Skeletal muscle tissue (tissue), 4 donors: ENCODE measurements around the gene HTT. TPM values are rescaled to one million over a fixed set of nuclear protein-coding genes. Genes with fewer than 3 reads are reported as not detected.

Experiments
- H3K27ac ChIP-seq: one replicate; pipeline ENCODE4 v1.7.0; 2013; ENCODE audit warnings: mild to moderate bottlenecking, low read depth, low read length, inconsistent platforms
- H3K27me3 ChIP-seq, 3 donors: one replicate each; pipeline ENCODE4 v1.7.0; 2013; ENCODE audit warnings: low read length in 3 of 3; ENCODE audit not compliant: control insufficient read depth in 3 of 3, insufficient read depth in 3 of 3
- H3K36me3 ChIP-seq, 3 donors: one replicate each; pipeline ENCODE4 v1.7.0; 2013; ENCODE audit warnings: low read length in 3 of 3; ENCODE audit not compliant: control insufficient read depth in 3 of 3, insufficient read depth in 3 of 3
- H3K4me1 ChIP-seq, 3 donors: one replicate each; pipeline ENCODE4 v1.7.0; 2013; ENCODE audit warnings: low read length in 3 of 3, mild to moderate bottlenecking in 3 of 3; ENCODE audit not compliant: control insufficient read depth in 3 of 3, insufficient read depth in 3 of 3
- H3K4me3 ChIP-seq, 3 donors: one replicate each; pipeline ENCODE4 v1.7.0; 2013; ENCODE audit warnings: low read length in 3 of 3
- H3K9ac ChIP-seq, 3 donors: one replicate each; pipeline ENCODE4 v1.7.0; 2013; ENCODE audit warnings: low read length in 3 of 3, mild to moderate bottlenecking in 3 of 3, moderate library complexity in 2 of 3, low read depth in 1 of 3
- H3K9me3 ChIP-seq, 3 donors: one replicate each; pipeline ENCODE4 v1.7.0; 2013; ENCODE audit warnings: low read length in 3 of 3; ENCODE audit not compliant: control insufficient read depth in 3 of 3
- total RNA-seq: library from RNA; depleted of rRNA; stranded (reverse); fragments of >200 nt; gene quantifications from one replicate; pipeline ENCODE4 v1.2.3, GENCODE V29; 2014
- donor health status: Osteomylitis.

The HTT gene
- total RNA-seq, 1 donor from 2014 or later = 43.8 TPM

DNA sequence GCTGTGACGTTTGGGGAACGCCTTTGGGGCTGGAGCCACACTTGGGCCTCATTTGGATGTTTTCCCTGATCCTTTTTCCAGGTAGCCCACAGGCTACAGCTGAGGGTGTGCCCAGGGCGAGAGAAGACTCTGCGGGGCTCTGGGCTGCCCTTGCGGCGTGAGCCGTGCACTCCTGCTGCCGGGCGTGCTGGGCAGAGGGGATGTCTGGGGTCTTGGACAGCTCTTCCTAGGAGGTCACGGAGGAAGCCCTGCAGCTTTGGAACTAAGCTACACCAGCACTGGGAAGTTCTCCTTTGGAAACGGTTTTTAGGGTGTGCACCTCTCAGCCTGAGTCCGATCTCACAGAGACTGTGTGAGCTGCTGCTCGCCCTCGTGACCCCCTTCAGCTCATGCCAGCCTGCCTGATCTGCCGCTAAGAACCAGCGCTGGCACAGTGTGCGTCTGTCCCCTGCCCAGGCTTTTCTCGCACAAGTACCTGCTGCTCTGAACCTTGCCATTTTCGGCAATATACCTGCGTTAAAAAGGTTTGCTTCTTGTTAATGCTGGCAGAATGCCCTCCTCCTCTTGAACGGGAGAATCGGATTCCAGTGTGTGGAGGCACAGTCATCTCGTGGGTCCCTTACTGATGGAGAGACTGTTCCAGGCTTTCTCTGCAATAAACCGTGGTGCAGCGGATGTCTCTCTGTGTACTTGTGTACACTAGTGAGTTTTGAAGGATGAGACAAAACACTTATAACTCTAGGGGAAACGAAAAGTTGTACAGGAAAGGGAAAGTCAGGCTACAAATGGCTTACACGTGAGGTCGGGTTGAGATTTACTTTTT is 188.8 kb downstream of the HTT start:
- H3K4me1 ChIP-seq = peaks cover 0 to 2% (median 0%) of the 10 kb centered on the region in 3 donors
- H3K27ac ChIP-seq = no peak overlapping the region
- H3K4me3 ChIP-seq = no peak overlapping the region
- H3K9ac ChIP-seq = no peak overlapping the region
- H3K9me3 ChIP-seq = no peaks in the 10 kb centered on the region
- H3K36me3 ChIP-seq = peaks cover 0 to 2% (median 0%) of the 10 kb centered on the region in 3 donors
- no peaks in the 10 kb centered on the region for H3K27me3 ChIP-seq

DNA sequence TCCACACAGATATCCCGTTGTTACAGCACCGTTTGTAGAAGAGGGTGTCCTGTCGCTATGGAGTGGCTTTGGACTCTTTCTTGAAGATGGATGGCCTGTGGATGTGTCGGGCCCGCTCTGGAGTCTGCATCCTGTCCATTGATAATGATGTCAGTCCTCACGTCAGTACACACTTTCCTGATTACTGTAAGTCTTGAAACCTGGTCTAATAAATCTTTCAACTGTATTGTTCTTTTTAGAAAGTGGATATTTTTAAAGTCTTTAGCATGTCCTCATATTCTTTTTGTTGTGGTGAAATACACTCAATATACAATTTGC is 189.4 kb downstream of the HTT start:
- Histone ChIP-seq H3K9ac (no peak overlapping the region), H3K27me3 (no peaks in the 10 kb centered on the region), H3K4me3 (no peak overlapping the region), H3K4me1 (peaks cover 0 to 8% (median 0%) of the 10 kb centered on the region in 3 donors), H3K27ac (no peak overlapping the region), H3K36me3 (peaks cover 0 to 2% (median 0%) of the 10 kb centered on the region in 3 donors), H3K9me3 (no peaks in the 10 kb centered on the region)

DNA sequence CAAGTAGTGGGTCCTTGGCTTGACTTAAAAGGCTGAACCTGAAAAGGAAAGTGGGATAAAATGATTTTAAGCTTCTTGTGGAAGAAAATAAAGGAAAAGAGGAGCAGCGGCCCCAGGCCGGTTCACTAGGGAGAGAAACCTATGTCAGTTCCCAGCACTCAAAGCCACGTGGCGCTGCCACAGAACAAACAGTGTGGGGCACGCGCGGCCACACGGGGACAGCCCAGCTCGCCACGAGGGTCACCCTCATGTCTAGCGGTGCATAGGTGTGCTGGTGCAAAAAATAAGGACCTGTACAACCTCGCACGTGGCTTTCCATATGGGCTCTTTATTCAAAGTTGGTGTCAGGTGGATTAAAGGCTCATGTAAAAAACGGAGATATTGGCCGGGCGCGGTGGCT is 191.6 kb downstream of the HTT start:
- Histone ChIP-seq H3K4me1 (peaks cover 14 to 25% (median 16%) of the 10 kb centered on the region in 3 donors), H3K9ac (no peak overlapping the region), H3K9me3 (no peaks in the 10 kb centered on the region), H3K4me3 (no peak overlapping the region), H3K27me3 (no peaks in the 10 kb centered on the region), H3K36me3 (peaks cover 0 to 2% (median 0%) of the 10 kb centered on the region in 3 donors), H3K27ac (no peak overlapping the region)

- no peak overlapping the region for H3K9ac ChIP-seq
- H3K27me3 ChIP-seq = no peaks in the 10 kb centered on the region
- no peak overlapping the region for H3K27ac ChIP-seq
- H3K36me3 ChIP-seq = peaks cover 0 to 2% (median 0%) of the 10 kb centered on the region in 3 donors
- peaks cover 14 to 25% (median 16%) of the 10 kb centered on the region in 3 donors for H3K4me1 ChIP-seq
- H3K9me3 ChIP-seq = no peaks in the 10 kb centered on the region
- H3K4me3 ChIP-seq = no peak overlapping the region
These were observed 193.3 kb downstream of the HTT start for GRCh38 chr4:3267576-3268394.

GRCh38 chr4:3268395-3269104 is 194.1 kb downstream of the HTT start:
- H3K4me1 ChIP-seq = peaks cover 14 to 25% (median 16%) of the 10 kb centered on the region in 3 donors

DNA sequence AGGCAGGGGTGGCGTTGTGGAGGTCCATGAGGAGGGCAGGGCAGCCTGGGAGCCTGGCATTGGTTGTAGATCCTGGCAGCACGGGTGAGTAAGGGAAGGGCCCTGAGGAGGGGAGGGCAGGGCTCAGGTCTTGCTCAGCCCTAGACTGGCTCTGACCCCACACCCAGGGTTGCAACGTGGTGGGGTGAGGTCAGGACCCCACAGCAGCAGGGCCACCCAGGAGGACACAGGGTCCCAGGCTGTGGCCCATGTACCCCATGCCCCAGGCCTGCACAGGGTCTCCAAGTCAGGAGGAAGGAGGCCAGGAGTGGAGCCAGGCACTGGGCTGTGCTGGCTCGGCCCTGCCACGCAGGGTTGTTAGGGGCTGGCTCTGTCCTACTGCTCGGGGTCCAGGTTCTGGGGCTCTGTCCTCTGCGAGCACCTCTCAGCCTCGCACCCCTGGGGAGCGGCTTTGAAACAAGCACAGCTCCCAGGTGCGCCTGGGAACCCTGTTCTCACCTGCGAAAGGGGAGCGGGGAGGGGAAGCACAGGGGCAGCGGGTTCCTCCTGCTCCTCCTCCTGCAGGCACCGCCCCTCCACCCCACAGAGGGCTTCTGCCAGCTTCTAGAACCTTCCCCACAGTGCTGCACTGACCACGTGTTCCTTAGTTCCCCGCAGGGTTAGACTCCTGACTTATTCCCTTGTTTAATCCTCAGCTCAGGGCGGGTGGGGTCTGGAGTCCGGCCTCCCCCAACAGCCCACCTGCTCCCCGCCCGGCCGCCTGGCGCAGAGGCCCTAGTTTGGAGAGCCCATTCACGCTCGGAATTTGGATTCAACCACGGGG is 194.8 kb downstream of the HTT start:
- H3K4me1 ChIP-seq = peaks cover 14 to 25% (median 16%) of the 10 kb centered on the region in 3 donors
- no peaks in the 10 kb centered on the region for H3K27me3 ChIP-seq
- no peaks in the 10 kb centered on the region for H3K36me3 ChIP-seq
- H3K9ac ChIP-seq = peak overlapping the region; percentile 45 to 68 (median 54)
- H3K4me3 ChIP-seq = peak overlapping the region; percentile 14 to 54 (median 30)
- peak overlapping the region; percentile 84 for H3K27ac ChIP-seq
- no peaks in the 10 kb centered on the region for H3K9me3 ChIP-seq

More at GRCh38 chr4:3268395-3269104, 194.1 kb downstream of the HTT start:
- H3K36me3 ChIP-seq = no peaks in the 10 kb centered on the region
- H3K27ac ChIP-seq = no peak overlapping the region
- H3K9me3 ChIP-seq = no peaks in the 10 kb centered on the region
- H3K27me3 ChIP-seq = no peaks in the 10 kb centered on the region
- H3K4me3 ChIP-seq = no peak overlapping the region
- peak overlapping the region in 1 of 3 donors; percentile 5 for H3K9ac ChIP-seq

GRCh38 chr4:3269991-3270611 is 195.6 kb downstream of the HTT start:
- Histone ChIP-seq H3K27ac (peak overlapping the region; percentile 84), H3K4me3 (peak overlapping the region; percentile 30 to 54 (median 52))

GRCh38 chr4:3271131-3271530 is 196.7 kb downstream of the HTT start:
- Histone ChIP-seq H3K9ac (no peak overlapping the region), H3K4me3 (no peak overlapping the region), H3K27ac (no peak overlapping the region), H3K36me3 (no peaks in the 10 kb centered on the region), H3K4me1 (peaks cover 14 to 25% (median 16%) of the 10 kb centered on the region in 3 donors), H3K9me3 (no peaks in the 10 kb centered on the region), H3K27me3 (no peaks in the 10 kb centered on the region)

More at GRCh38 chr4:3269991-3270611, 195.6 kb downstream of the HTT start:
- H3K4me1 ChIP-seq = peaks cover 14 to 25% (median 16%) of the 10 kb centered on the region in 3 donors
- no peaks in the 10 kb centered on the region for H3K9me3 ChIP-seq
- no peaks in the 10 kb centered on the region for H3K27me3 ChIP-seq
- H3K9ac ChIP-seq = peak overlapping the region; percentile 45 to 68 (median 66)
- no peaks in the 10 kb centered on the region for H3K36me3 ChIP-seq

GRCh38 chr4:3276986-3277385 is 202.5 kb downstream of the HTT start:
- Histone ChIP-seq H3K9ac (no peak overlapping the region), H3K36me3 (no peaks in the 10 kb centered on the region), H3K4me3 (no peak overlapping the region), H3K27me3 (no peaks in the 10 kb centered on the region), H3K4me1 (no peaks in the 10 kb centered on the region), H3K9me3 (no peaks in the 10 kb centered on the region), H3K27ac (no peak overlapping the region)
